ENCODE results near the gene GPR15LG.

GPR15LG gene

DNA sequence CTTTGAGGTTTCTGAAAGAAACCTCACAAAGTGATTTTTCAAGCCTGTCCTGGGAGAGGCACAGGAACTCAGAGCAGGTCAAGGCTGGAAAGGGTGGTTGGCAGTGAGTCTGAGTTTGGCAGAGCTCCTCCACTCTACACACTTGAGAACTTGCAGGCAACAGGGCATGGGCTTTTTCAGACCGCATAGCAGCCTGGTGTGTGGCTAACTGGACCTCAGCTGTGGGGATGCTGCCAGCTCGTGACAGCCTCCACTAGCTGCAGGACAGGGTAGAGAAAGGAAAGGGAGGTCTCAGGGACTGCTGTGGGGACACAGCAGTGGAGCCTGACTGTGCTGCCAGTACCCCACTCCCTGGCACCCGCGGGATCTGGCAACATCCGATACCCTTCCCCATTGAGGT is 23.3 kb downstream of the GPR15LG start:
- DNase-seq (ENCODE audit: low read depth, low spot score), result no peak
- ChIA-PET CTCF (no interaction called here), POLR2A (no interaction called here)
- H3K4me3 ChIP-seq (ENCODE audit: low read depth, low read length), result no peak overlapping the region
- TF ChIP-seq, protein P1, sequence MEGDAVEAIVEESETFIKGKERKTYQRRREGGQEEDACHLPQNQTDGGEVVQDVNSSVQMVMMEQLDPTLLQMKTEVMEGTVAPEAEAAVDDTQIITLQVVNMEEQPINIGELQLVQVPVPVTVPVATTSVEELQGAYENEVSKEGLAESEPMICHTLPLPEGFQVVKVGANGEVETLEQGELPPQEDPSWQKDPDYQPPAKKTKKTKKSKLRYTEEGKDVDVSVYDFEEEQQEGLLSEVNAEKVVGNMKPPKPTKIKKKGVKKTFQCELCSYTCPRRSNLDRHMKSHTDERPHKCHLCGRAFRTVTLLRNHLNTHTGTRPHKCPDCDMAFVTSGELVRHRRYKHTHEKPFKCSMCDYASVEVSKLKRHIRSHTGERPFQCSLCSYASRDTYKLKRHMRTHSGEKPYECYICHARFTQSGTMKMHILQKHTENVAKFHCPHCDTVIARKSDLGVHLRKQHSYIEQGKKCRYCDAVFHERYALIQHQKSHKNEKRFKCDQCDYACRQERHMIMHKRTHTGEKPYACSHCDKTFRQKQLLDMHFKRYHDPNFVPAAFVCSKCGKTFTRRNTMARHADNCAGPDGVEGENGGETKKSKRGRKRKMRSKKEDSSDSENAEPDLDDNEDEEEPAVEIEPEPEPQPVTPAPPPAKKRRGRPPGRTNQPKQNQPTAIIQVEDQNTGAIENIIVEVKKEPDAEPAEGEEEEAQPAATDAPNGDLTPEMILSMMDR (IDR thresholded peaks at IDR 0.05; ENCODE audit: insufficient read depth, low read length, missing control alignments), result no peak

DNA sequence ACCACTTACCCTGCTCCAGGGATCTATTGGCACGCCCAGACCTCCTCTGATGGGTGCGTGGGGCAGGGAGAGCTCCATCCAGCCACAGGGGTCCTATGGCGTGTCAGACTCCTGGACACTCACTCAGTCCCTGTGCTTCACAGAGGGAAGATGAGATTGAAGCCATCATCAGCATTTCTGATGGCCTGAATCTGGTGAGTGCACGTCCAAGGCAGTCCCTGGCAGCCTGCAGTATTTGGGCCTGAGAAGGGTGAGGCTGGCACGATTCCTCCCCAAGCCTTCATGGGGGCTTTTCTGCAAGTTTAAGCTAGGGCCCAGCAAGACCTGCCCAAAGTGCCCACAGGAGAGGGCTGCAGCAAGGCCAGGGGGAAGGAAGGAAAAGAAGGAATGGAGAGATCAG is 24.0 kb downstream of the GPR15LG start:
- CTCF ChIA-PET, result no interaction called here
- H3K4me3 ChIP-seq (ENCODE audit: low read depth, low read length), result no peak overlapping the region
- TF ChIP-seq, protein P1 (IDR thresholded peaks at IDR 0.05; ENCODE audit: insufficient read depth, low read length, missing control alignments), result no peak
- DNase-seq (ENCODE audit: low read depth, low spot score), result no peak
- POLR2A ChIA-PET, result no interaction called here

DNA sequence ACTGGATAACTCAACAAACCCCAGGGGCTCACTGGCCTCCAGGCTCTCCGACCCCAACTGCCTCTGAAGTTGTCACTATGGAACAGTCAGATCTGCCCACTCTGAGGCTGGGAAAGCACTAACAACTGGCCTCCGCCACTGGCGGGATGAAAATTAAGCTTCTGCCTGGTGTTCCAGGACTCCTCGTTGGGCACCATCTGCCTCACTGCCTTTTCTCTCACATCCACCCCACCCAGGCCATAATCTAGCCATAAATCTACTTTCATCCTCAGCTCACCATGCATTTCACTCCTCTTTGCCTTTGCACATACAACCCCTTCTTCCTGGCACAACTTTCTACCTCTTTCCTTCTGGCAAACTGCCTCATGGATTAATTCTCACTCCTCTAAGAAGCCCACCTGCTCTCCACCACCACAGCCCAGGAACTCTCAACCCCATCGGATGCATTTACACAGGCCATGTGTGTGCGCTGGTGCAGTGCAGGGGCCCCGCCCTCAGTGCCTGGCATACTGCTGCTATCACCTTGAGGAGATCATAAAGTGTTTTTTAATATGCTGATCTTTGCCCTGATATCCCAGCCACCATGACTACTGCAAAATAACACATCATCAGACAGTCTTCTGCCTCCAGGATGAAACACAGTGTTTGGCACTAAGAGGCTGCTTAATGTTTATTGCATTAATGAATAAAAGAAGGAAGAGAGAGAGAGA is 24.8 kb downstream of the GPR15LG start:
- no peak overlapping the region for H3K4me3 ChIP-seq (ENCODE audit: low read depth, low read length)
- POLR2A ChIA-PET, result no interaction called here
- CTCF ChIA-PET, result no interaction called here
- TF ChIP-seq, protein P1 (IDR thresholded peaks at IDR 0.05; ENCODE audit: insufficient read depth, low read length, missing control alignments), result no peak
- DNase-seq (ENCODE audit: low read depth, low spot score), result no peak

DNA sequence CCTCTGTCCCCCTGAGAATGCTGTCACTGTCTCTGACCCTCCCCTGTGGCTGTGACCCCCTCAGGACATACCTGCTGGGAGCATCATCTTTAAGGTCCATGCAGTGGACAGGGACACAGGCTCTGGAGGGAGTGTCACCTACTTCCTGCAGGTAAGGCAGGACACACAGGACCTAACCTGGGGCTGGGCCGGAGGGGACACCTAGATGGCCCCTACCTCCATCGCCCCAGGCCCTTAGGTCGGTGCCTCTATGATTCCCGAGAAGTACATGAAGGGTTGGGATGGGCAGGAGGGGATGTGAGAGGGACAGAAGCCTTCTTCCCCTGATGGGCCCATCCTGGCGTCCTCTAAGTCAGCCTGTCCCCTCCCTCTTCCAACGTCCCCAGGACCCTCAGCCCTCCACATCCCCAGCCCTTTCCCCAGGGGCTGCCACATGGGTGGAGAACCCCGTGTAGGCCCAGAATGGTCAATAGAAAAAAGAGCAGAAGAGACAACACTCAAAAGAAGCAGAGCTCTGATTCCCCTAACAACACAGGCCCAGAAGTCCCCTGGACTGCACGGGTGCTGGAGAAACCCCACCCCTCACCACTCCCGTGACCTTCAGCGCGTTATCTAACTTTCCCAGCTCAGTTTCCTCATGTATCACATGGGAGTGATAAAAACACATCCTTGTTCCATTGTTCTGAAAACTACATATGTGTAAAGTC is 27.1 kb downstream of the GPR15LG start:
- TF ChIP-seq, protein P1 (IDR thresholded peaks at IDR 0.05; ENCODE audit: insufficient read depth, low read length, missing control alignments), result no peak
- ChIA-PET POLR2A (no interaction called here), CTCF (no interaction called here)
- no peak overlapping the region for H3K4me3 ChIP-seq (ENCODE audit: low read depth, low read length)
- no peak for DNase-seq (ENCODE audit: low read depth, low spot score)

- ChIA-PET CTCF (no interaction called here), POLR2A (no interaction called here)
- no peak for DNase-seq (ENCODE audit: low read depth, low spot score)
- no peak overlapping the region for H3K4me3 ChIP-seq (ENCODE audit: low read depth, low read length)
- TF ChIP-seq, protein P1 (IDR thresholded peaks at IDR 0.05; ENCODE audit: insufficient read depth, low read length, missing control alignments), result no peak
Observed at GRCh38 chr10:84201244-84201606, 27.6 kb downstream of the GPR15LG start.

GRCh38 chr10:84201682-84202081 is 28.1 kb downstream of the GPR15LG start:
- ChIA-PET CTCF (no interaction called here), POLR2A (no interaction called here)
- TF ChIP-seq, protein P1 (IDR thresholded peaks at IDR 0.05; ENCODE audit: insufficient read depth, low read length, missing control alignments), result no peak
- DNase-seq (ENCODE audit: low read depth, low spot score), result no peak
- H3K4me3 ChIP-seq (ENCODE audit: low read depth, low read length), result no peak overlapping the region

Data from AG04449 (cell line).